HepG2 (cell line): ENCODE results near the gene FAM114A1. TPM values are rescaled to one million over a fixed set of nuclear protein-coding genes. Genes with fewer than 3 reads are reported as not detected.

ENCODE experiments used
- ATF7 ChIP-seq, 2 experiments: fragments of 450-650 bp in 1 of 2; sonication (generic) in 1 of 2; formaldehyde crosslinking in 1 of 2; IDR thresholded peaks; 2 replicates each; pipeline versions ENCODE4 v1.4.0 to v1.6.1; 2016 to 2020; ENCODE audit warnings: antibody characterized with exemption in 1 of 2, mild to moderate bottlenecking in 1 of 2, missing genetic modification reagents in 1 of 2
- FIP1L1 ChIP-seq: fragments of 200-400 bp; formaldehyde crosslinking; IDR thresholded peaks from 2 replicates; pipeline ENCODE4 v1.6.1; 2018; ENCODE audit warnings: low read depth, mild to moderate bottlenecking, low read length, moderate library complexity, borderline replicate concordance; ENCODE audit not compliant: insufficient read depth
- KDM2A ChIP-seq: sonication (generic); formaldehyde crosslinking; IDR thresholded peaks from 2 replicates; pipeline ENCODE4 v1.4.0; 2020; ENCODE audit warnings: low read depth, missing genetic modification reagents, borderline replicate concordance
- KDM5A ChIP-seq: fragments of 200-600 bp; sonication (generic); IDR thresholded peaks from 2 replicates; pipeline ENCODE4 v1.7.0; 2018; ENCODE audit warnings: antibody characterized with exemption, mild to moderate bottlenecking, low read length, borderline replicate concordance
- MEF2D ChIP-seq: sonication (generic); formaldehyde crosslinking; IDR thresholded peaks from 2 replicates; pipeline ENCODE4 v1.5.1; 2020; ENCODE audit warnings: mild to moderate bottlenecking, missing genetic modification reagents
- MEIS2 ChIP-seq: sonication (generic); formaldehyde crosslinking; IDR thresholded peaks from 2 replicates; pipeline ENCODE4 v1.9.0; 2021; ENCODE audit warnings: mild to moderate bottlenecking, missing genetic modification reagents
- MTA1 ChIP-seq: sonication (generic); formaldehyde crosslinking; IDR thresholded peaks from 2 replicates; pipeline ENCODE4 v1.4.0; 2020; ENCODE audit warnings: missing genetic modification reagents, mild to moderate bottlenecking, borderline replicate concordance
- MTF1 ChIP-seq: sonication (generic); formaldehyde crosslinking; IDR thresholded peaks from 2 replicates; pipeline ENCODE4 v1.5.0; 2020; ENCODE audit warnings: missing genetic modification reagents
- RXRB ChIP-seq: IDR thresholded peaks from 2 replicates; pipeline ENCODE4 v1.6.1; 2016; ENCODE audit warnings: borderline replicate concordance, missing genetic modification reagents, missing compliant biosample characterization
- SAP130 ChIP-seq: IDR thresholded peaks from 2 replicates; pipeline ENCODE4 v1.6.1; 2016; ENCODE audit warnings: low read depth
- SOX13 ChIP-seq, 3 experiments: fragments of 450-650 bp in 1 of 3; sonication (generic) in 1 of 3; formaldehyde crosslinking in 1 of 3; IDR thresholded peaks in 2 of 3; conservative IDR thresholded peaks in 1 of 3; 2 replicates each; pipeline versions ENCODE4 v1.5.0 to v1.6.1; 2016 to 2020; ENCODE audit warnings: antibody characterized with exemption in 1 of 3, mild to moderate bottlenecking in 1 of 3, missing compliant biosample characterization in 1 of 3, missing genetic modification reagents in 1 of 3, moderate library complexity in 1 of 3
- TAF1 ChIP-seq: sonication (generic); formaldehyde crosslinking; IDR thresholded peaks from 2 replicates; pipeline ENCODE4 v1.4.0; 2020; ENCODE audit warnings: missing genetic modification reagents
- TEAD2 ChIP-seq: sonication (generic); formaldehyde crosslinking; IDR thresholded peaks from 2 replicates; pipeline ENCODE4 v1.9.0; 2021; ENCODE audit warnings: missing genetic modification reagents
- TEAD3 ChIP-seq: optimal IDR thresholded peaks from 2 replicates; pipeline ENCODE3; 2016; ENCODE audit warnings: borderline replicate concordance
- ZBTB20 ChIP-seq: sonication (generic); formaldehyde crosslinking; IDR thresholded peaks from 2 replicates; pipeline ENCODE4 v1.8.1; 2023; ENCODE audit warnings: missing genetic modification reagents, low read depth, mild to moderate bottlenecking, borderline replicate concordance
- ZFY ChIP-seq: sonication (generic); formaldehyde crosslinking; IDR thresholded peaks from 2 replicates; pipeline ENCODE4 v1.4.0; 2020; ENCODE audit warnings: missing genetic modification reagents
- ZNF12 ChIP-seq: sonication (generic); formaldehyde crosslinking; IDR thresholded peaks from 2 replicates; pipeline ENCODE4 v1.5.0; 2020; ENCODE audit warnings: missing genetic modification reagents
- ZNF138 ChIP-seq: sonication (generic); formaldehyde crosslinking; IDR thresholded peaks from 2 replicates; pipeline ENCODE4 v1.5.0; 2020; ENCODE audit warnings: mild to moderate bottlenecking, low read depth, missing genetic modification reagents
- ZNF256 ChIP-seq: sonication (generic); formaldehyde crosslinking; conservative IDR thresholded peaks from 2 replicates; pipeline ENCODE4 v1.4.0; 2020; ENCODE audit warnings: missing genetic modification reagents
- ZNF274 ChIP-seq: sonication (generic); formaldehyde crosslinking; IDR thresholded peaks from 2 replicates; pipeline ENCODE4 v1.5.1; 2020; ENCODE audit warnings: mild to moderate bottlenecking, missing genetic modification reagents
- polyA plus RNA-seq, 8 experiments: library from polyadenylated mRNA; depleted of rRNA in 3 of 8; stranded (reverse) in 7 of 8; unstranded in 1 of 8; fragments of >200 nt; fragmentation: Illumina TruSeq in 4 of 8; extraction: Trizol in 4 of 8; gene quantifications; 2 replicates each; pipeline versions ENCODE4 v1.2.1 to v1.2.3, GENCODE V29; 2011 to 2016; ENCODE audit warnings: low read depth in 4 of 8, missing spikeins in 1 of 8, mixed read lengths in 1 of 8; ENCODE audit not compliant: insufficient read depth in 1 of 8
- total RNA-seq, 5 experiments: library from RNA; depleted of rRNA; stranded (reverse); fragments of >200 nt; fragmentation: Illumina TruSeq; extraction: Trizol; gene quantifications; 2 replicates each; pipeline ENCODE4 v1.2.3, GENCODE V29; 2016; ENCODE audit warnings: low read depth in 1 of 5
- TF ChIP-seq, protein P1 (sequence below): sonication (generic); formaldehyde crosslinking; IDR thresholded peaks from 2 replicates; pipeline ENCODE4 v1.9.0; 2021; ENCODE audit warnings: missing genetic modification reagents, borderline replicate concordance
- TF ChIP-seq, protein P2 (sequence below): sonication (generic); formaldehyde crosslinking; IDR thresholded peaks from 2 replicates; pipeline ENCODE4 v1.8.0; 2022; ENCODE audit warnings: low read depth, missing genetic modification reagents

Gene FAM114A1
- total and polyA plus RNA-seq, 2 of the 13 experiments (the other 11 are each of a cell fraction or from before 2014, with no cell fraction given) = 61.0 to 76.9 TPM

DNA sequence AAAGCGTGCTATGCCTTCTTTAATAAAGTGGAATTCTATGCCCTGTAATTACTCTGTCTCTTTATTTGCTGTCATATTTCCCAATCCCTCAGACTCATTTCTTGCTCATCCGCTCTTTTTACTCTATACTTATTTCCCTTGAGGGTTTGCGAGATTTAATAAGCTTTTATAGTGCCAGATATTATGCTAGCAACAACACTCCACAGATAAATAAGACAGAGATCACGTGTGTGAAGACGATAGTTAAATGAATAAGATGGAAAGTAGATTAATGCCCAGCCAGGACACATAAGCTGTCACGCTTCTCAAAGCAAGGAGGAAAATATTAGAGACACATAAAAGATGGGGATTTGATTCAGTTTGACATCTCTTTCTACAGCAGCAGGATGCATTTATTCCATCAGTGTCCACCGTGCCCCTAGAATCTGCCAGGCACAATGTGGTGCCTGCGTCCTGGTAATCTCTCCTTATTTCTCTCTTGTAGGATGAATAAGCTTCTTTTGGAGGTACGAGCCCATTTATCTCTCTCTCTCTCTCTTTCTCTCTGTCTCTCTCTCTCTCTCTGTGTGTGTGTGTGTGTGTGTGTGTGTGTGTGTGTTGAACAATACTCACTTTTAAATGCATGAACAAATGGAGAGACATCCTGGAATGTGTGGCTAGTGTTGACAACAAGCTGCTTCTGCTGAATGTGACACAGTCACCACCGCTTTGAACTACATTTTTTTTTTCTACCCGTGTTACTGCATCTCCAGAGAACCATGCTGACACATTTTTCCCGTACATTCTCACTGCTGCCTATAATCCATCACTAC, 116.4 kb downstream of the FAM114A1 start (continued):
- TF ChIP-seq MTF1 (no peak), TEAD3 (peak; percentile 72), KDM2A (CRISPR knock-in tag) (no peak), ZNF138 (CRISPR knock-in tag) (no peak), MTA1 (CRISPR knock-in tag) (no peak), FIP1L1 (no peak), TEAD2 (CRISPR knock-in tag) (no peak), SAP130 (CRISPR knock-in tag) (peak; percentile 26; the same call in 1 of the 2 replicates), SOX13 (IDR thresholded peaks at IDR 0.05) (no peak), SOX13 (CRISPR knock-in tag; conservative IDR thresholded peaks at IDR 0.05 in 1 of 2, IDR thresholded peaks at IDR 0.05 in 1 of 2) (peak in 1 of 2 experiments; percentile 28; a peak in 1 of 4 replicates), RXRB (CRISPR knock-in tag) (no peak), ZNF12 (0 out of 2 replicates have a peak, but pooled peaks have one; percentile 46), ZFY (CRISPR knock-in tag) (no peak), ZNF256 (no peak), ATF7 (IDR thresholded peaks at IDR 0.05) (no peak), ATF7 (CRISPR knock-in tag; IDR thresholded peaks at IDR 0.05) (no peak), MEF2D (CRISPR knock-in tag) (no peak), KDM5A (no peak), ZNF274 (CRISPR knock-in tag) (no peak), TAF1 (no peak), MEIS2 (CRISPR knock-in tag) (no peak), ZBTB20 (CRISPR knock-in tag) (no peak)
- TF ChIP-seq, protein P1, sequence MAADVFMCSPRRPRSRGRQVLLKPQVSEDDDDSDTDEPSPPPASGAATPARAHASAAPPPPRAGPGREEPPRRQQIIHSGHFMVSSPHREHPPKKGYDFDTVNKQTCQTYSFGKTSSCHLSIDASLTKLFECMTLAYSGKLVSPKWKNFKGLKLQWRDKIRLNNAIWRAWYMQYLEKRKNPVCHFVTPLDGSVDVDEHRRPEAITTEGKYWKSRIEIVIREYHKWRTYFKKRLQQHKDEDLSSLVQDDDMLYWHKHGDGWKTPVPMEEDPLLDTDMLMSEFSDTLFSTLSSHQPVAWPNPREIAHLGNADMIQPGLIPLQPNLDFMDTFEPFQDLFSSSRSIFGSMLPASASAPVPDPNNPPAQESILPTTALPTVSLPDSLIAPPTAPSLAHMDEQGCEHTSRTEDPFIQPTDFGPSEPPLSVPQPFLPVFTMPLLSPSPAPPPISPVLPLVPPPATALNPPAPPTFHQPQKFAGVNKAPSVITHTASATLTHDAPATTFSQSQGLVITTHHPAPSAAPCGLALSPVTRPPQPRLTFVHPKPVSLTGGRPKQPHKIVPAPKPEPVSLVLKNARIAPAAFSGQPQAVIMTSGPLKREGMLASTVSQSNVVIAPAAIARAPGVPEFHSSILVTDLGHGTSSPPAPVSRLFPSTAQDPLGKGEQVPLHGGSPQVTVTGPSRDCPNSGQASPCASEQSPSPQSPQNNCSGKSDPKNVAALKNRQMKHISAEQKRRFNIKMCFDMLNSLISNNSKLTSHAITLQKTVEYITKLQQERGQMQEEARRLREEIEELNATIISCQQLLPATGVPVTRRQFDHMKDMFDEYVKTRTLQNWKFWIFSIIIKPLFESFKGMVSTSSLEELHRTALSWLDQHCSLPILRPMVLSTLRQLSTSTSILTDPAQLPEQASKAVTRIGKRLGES (CRISPR knock-in tag) = no peak
- TF ChIP-seq, protein P2, sequence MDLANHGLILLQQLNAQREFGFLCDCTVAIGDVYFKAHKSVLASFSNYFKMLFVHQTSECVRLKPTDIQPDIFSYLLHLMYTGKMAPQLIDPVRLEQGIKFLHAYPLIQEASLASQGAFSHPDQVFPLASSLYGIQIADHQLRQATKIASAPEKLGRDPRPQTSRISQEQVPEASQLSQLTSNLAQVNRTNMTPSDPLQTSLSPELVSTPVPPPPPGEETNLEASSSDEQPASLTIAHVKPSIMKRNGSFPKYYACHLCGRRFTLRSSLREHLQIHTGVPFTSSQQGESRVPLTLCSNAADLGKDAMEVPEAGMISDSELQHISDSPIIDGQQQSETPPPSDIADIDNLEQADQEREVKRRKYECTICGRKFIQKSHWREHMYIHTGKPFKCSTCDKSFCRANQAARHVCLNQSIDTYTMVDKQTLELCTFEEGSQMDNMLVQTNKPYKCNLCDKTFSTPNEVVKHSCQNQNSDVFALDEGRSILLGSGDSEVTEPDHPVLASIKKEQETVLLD (CRISPR knock-in tag) = no peak
